ENCODE data around the gene CRY2. TPM values are rescaled to one million over a fixed set of nuclear protein-coding genes. Genes with fewer than 3 reads are reported as not detected.

CRY2 gene
- total and polyA plus RNA-seq, 2 of the 8 experiments (the other 6 are each of a cell fraction or from before 2014, with no cell fraction given): 8.0 to 9.4 TPM

DNA sequence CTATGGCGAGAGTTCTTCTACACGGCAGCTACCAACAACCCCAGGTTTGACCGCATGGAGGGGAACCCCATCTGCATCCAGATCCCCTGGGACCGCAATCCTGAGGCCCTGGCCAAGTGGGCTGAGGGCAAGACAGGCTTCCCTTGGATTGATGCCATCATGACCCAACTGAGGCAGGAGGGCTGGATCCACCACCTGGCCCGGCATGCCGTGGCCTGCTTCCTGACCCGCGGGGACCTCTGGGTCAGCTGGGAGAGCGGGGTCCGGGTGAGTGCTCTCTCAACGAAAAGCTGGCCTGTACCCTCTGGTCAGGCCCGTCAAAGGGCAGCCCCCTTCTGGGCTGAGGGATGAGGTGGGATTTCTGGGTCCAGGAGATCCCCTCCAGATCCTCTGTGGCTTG is 22.3 kb downstream of the CRY2 start:
- no peak for FAIRE-seq
- Histone ChIP-seq H3K4me3 (ENCODE audit: extremely low read depth in 1 of 4, insufficient read depth in 2 of 4, low read depth in 3 of 4, low read length in 4 of 4) (no peak overlapping the region), H2AK5ac (ENCODE audit: low read depth, low read length) (no peak overlapping the region), H3K79me1 (ENCODE audit: low read depth, low read length) (no peaks in the 10 kb centered on the region; the same call in 1 of the 2 replicates), H2BK120ac (replicated peaks; ENCODE audit: low read depth, low read length) (no peak overlapping the region), H3K56ac (replicated peaks; ENCODE audit: insufficient read length, low read depth, low read length) (no peak overlapping the region), H3K27ac (ENCODE audit: low read depth, low read length) (no peak overlapping the region), H4K20me1 (replicated peaks in 1 of 2; ENCODE audit: control insufficient read depth in 1 of 2, insufficient read depth in 2 of 2, low read length in 2 of 2) (peaks cover 0 to 2% of the 10 kb centered on the region in 2 experiments), H4K8ac (ENCODE audit: extremely low read depth, insufficient read depth, low read length) (no peak overlapping the region; the same call in 1 of the 2 replicates), H2AFZ (ENCODE audit: low read length) (no peak overlapping the region), H3K4ac (replicated peaks; ENCODE audit: insufficient read length, low read depth, low read length) (no peak overlapping the region), H3K36me3 (ENCODE audit: control insufficient read depth in 2 of 4, insufficient read depth in 4 of 4, low read length in 3 of 4) (peaks cover 5 to 15% (median 10%) of the 10 kb centered on the region in 4 experiments; a peak in 5 of 8 replicates), H2BK12ac (ENCODE audit: low read depth, low read length) (no peak overlapping the region), H3K23me2 (ENCODE audit: low read depth, low read length) (no peaks in the 10 kb centered on the region), H2BK15ac (ENCODE audit: low read length) (no peak overlapping the region), H3K79me2 (ENCODE audit: control insufficient read depth in 1 of 2, insufficient read depth in 2 of 2, low read length in 2 of 2) (no peaks in the 10 kb centered on the region), H3K9ac (replicated peaks in 1 of 4; ENCODE audit: extremely low read depth in 1 of 4, low read depth in 3 of 4, low read length in 3 of 4) (no peak overlapping the region), H3K4me1 (replicated peaks in 1 of 4; ENCODE audit: control insufficient read depth in 3 of 4, insufficient read depth in 4 of 4, low read length in 3 of 4) (peaks cover 0 to 3% (median under 1%) of the 10 kb centered on the region in 4 experiments; a peak in 2 of 7 replicates), H3K18ac (ENCODE audit: extremely low read depth, low read length) (no peak overlapping the region), H3K23ac (ENCODE audit: insufficient read length) (no peak overlapping the region), H3K27me3 (replicated peaks in 1 of 4; ENCODE audit: control insufficient read depth in 3 of 4, extremely low read depth in 1 of 4, insufficient read depth in 3 of 4, low read length in 3 of 4) (no peaks in the 10 kb centered on the region), H4K5ac (ENCODE audit: insufficient read length, low read depth, low read length) (no peak overlapping the region), H3K14ac (ENCODE audit: insufficient read length) (no peak overlapping the region), H3K4me2 (ENCODE audit: insufficient read depth in 1 of 2, low read depth in 2 of 2, low read length in 2 of 2) (no peak overlapping the region), H4K91ac (replicated peaks; ENCODE audit: insufficient read length, low read length) (no peak overlapping the region), H2BK5ac (ENCODE audit: low read depth, low read length) (no peak overlapping the region), H3K9me3 (ENCODE audit: insufficient read depth in 2 of 2, low read depth in 1 of 2, low read length in 1 of 2) (no peaks in the 10 kb centered on the region), H2BK20ac (ENCODE audit: low read length) (no peak overlapping the region)
- WGBS, 2 experiments (ENCODE audit: extremely low coverage in 1 of 2, insufficient coverage in 1 of 2, insufficient read length in 1 of 2, insufficient replicate concordance in 2 of 2, low coverage in 1 of 2, low lambda C conversion rate in 2 of 2, missing lambda C conversion rate in 1 of 2): 91% methylated on average over 12 of the region's 12 CpGs; no CpG with 5 or more reads in 1 of the 2 experiments
- ChIA-PET CTCF (ENCODE audit: partially characterized antibody) (interaction anchor here (4.8 to 6.3 kb wide), 2 partner anchors 10 to 13 kb away, joined by 41 to 90 read pairs; no protein-coding TSS in a partner anchor), POLR2A (ENCODE audit: partially characterized antibody) (interaction anchor here (0.8 to 2.2 kb wide), 3 partner anchors 10 to 38 kb away, joined by 3 to 7 read pairs (median 4); partner anchors contain the start of gene FREY1)
- DNase-seq (ENCODE audit: low read depth in 1 of 2, low spot score in 2 of 2): no peak
- TF ChIP-seq RFX5 (IDR thresholded peaks at IDR 0.05; ENCODE audit: borderline replicate concordance, low read depth, low read length) (no peak), HDAC6 (IDR thresholded peaks at IDR 0.05; ENCODE audit: low read depth, low read length) (no peak), SP1 (IDR thresholded peaks at IDR 0.05; ENCODE audit: low read depth, low read length) (no peak), BRCA1 (IDR thresholded peaks at IDR 0.05; ENCODE audit: low read depth, low read length) (no peak), SIX5 (IDR thresholded peaks at IDR 0.05; ENCODE audit: low read depth, low read length) (no peak), HDAC2 (IDR thresholded peaks at IDR 0.05; ENCODE audit: borderline replicate concordance in 1 of 2, low read depth in 2 of 2, low read length in 2 of 2) (no peak), RXRA (IDR thresholded peaks at IDR 0.05; ENCODE audit: insufficient read depth, low read depth, low read length) (no peak), SRF (IDR thresholded peaks at IDR 0.05; ENCODE audit: low read depth, low read length) (no peak), POU5F1 (IDR thresholded peaks at IDR 0.05; ENCODE audit: low read depth, low read length) (no peak), CEBPB (IDR thresholded peaks at IDR 0.05; ENCODE audit: low read depth, low read length) (no peak), JUND (IDR thresholded peaks at IDR 0.05; ENCODE audit: low read length) (no peak)
- TF ChIP-seq, protein P1, sequence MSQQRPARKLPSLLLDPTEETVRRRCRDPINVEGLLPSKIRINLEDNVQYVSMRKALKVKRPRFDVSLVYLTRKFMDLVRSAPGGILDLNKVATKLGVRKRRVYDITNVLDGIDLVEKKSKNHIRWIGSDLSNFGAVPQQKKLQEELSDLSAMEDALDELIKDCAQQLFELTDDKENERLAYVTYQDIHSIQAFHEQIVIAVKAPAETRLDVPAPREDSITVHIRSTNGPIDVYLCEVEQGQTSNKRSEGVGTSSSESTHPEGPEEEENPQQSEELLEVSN (IDR thresholded peaks at IDR 0.05): no peak

All from H1 (cell line).